Colonic mucosa (tissue), 4 donors: ENCODE measurements around the gene LENEP. TPM values are rescaled to one million over a fixed set of nuclear protein-coding genes. Genes with fewer than 3 reads are reported as not detected.

Experiments used
- DNase-seq: peaks from one replicate; pipeline ENCODE4 v3.0.0-alpha.2; 2020
- H3K27ac ChIP-seq: fragments of 200-600 bp; one replicate; pipeline ENCODE4 v1.8.0; 2021
- H3K27me3 ChIP-seq: fragments of 200-600 bp; one replicate; pipeline ENCODE4 v1.8.0; 2021
- H3K36me3 ChIP-seq: fragments of 200-600 bp; one replicate; pipeline ENCODE4 v1.8.0; 2021
- H3K4me1 ChIP-seq: fragments of 200-600 bp; one replicate; pipeline ENCODE4 v1.8.0; 2021; ENCODE audit warnings: mild to moderate bottlenecking
- H3K4me3 ChIP-seq: fragments of 200-600 bp; one replicate; pipeline ENCODE4 v1.8.0; 2021
- H3K9ac ChIP-seq, 2 donors: one replicate each; pipeline ENCODE4 v1.7.0; 2013; ENCODE audit warnings: control low read depth in 2 of 2, low read depth in 2 of 2, low read length in 2 of 2
- H3K9me3 ChIP-seq: fragments of 200-600 bp; one replicate; pipeline ENCODE4 v1.8.0; 2021
- intact Hi-C: fragments of 100-400 bp; cut with DNase I; formaldehyde crosslinking; loops from one replicate; pipeline ENCODE4 v1.14.1; 2022
- total RNA-seq, 2 donors: library from RNA; stranded (reverse); fragmentation: NEBNext Ultra II Directional in 1 of 2; extraction: Animal tissue kit (Norgen Biotek cat#: 25700) in 1 of 2; gene quantifications; one replicate each; pipeline ENCODE4 v1.2.1, GENCODE V29; 2021
- TF ChIP-seq, protein P1 (sequence below): fragments of 200-600 bp; IDR thresholded peaks from one replicate; pipeline ENCODE4 v1.8.0; 2022; ENCODE audit warnings: antibody characterized with exemption, mild to moderate bottlenecking
- donor health status: healthy.
- donor health status: DM: no; HTN: no; CAD: no.
- donor health status: DM: no; HTN: no; CAD: no.

Gene LENEP
- total RNA-seq, 2 donors from 2014 or later = not detected

DNA sequence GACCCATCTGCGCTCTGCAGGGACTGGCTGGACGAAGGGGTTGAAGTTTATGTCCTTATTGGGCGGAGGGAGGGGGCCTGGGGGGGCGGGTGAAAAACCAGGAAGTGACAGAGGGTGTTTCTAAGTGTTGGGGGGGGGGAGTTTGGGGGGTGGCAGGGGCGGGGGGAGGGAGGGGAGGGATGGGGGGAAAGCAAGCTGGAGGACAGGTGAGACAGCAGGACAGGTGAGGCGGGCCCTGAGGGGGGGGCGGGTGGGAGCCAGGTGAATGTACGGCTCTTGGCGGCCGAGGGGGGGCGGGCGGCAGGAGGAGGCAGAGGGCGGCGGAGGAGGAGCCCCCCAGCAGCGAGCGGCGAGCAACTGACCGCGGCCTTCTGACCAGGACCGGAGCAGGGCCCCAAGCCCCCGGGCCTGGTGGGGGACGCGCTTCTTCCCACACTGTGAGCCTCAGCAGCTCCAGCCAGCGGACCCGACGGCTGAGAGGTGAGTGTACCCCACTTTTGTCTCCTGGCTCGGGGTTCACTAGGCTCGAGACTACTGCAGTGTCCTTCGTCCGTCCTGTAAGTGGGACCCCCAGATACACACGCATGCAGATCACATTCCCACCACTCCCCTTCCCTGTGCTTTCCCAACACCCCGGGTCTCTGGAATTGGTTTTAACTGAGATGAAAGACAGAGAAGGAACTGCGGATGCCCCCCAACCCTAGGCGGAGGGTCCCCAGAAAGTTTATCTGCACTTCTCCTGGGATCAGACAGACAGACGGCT, 9.3 kb downstream of the LENEP start, which contains the start of gene ZBTB7B:
Gene ZBTB7B (plus strand): TSS at position 339 of the 763 bp plus-strand sequence. CDS start 11,859 bp downstream, outside the sequence.
- peak; percentile 59 for DNase-seq
- intact Hi-C loops = no loop called here
- H3K4me3 ChIP-seq = peak within 1 kb of the TSS; percentile 83
- H3K27ac ChIP-seq = peak within 1 kb of the TSS; percentile 95
- H3K4me1 ChIP-seq = peaks cover 28% of the 10 kb centered on the region
- TF ChIP-seq, protein P1, sequence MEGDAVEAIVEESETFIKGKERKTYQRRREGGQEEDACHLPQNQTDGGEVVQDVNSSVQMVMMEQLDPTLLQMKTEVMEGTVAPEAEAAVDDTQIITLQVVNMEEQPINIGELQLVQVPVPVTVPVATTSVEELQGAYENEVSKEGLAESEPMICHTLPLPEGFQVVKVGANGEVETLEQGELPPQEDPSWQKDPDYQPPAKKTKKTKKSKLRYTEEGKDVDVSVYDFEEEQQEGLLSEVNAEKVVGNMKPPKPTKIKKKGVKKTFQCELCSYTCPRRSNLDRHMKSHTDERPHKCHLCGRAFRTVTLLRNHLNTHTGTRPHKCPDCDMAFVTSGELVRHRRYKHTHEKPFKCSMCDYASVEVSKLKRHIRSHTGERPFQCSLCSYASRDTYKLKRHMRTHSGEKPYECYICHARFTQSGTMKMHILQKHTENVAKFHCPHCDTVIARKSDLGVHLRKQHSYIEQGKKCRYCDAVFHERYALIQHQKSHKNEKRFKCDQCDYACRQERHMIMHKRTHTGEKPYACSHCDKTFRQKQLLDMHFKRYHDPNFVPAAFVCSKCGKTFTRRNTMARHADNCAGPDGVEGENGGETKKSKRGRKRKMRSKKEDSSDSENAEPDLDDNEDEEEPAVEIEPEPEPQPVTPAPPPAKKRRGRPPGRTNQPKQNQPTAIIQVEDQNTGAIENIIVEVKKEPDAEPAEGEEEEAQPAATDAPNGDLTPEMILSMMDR = no peak
- peak within 1 kb of the TSS; percentile 97 to 100 for H3K9ac ChIP-seq
- H3K36me3 ChIP-seq = no peaks in the 10 kb centered on the region
- H3K9me3 ChIP-seq = no peaks in the 10 kb centered on the region
- no peaks in the 10 kb centered on the region for H3K27me3 ChIP-seq

GRCh38 chr1:155003227-155003765, 9.9 kb downstream of the LENEP start:
- peak overlapping the region; percentile 94 for H3K27ac ChIP-seq
- intact Hi-C loops = no loop called here
- no peaks in the 10 kb centered on the region for H3K36me3 ChIP-seq
- TF ChIP-seq, protein P1 = no peak
- no peaks in the 10 kb centered on the region for H3K27me3 ChIP-seq
- H3K4me1 ChIP-seq = peaks cover 34% of the 10 kb centered on the region
- DNase-seq = peak; percentile 52
- peak overlapping the region; percentile 97 to 100 for H3K9ac ChIP-seq
- no peaks in the 10 kb centered on the region for H3K9me3 ChIP-seq
- H3K4me3 ChIP-seq = peak overlapping the region; percentile 83

GRCh38 chr1:155003766-155004351, 10.5 kb downstream of the LENEP start:
- Histone ChIP-seq H3K27ac (peak overlapping the region; percentile 94), H3K9me3 (no peaks in the 10 kb centered on the region), H3K9ac (peak overlapping the region; percentile 97 to 100), H3K4me3 (peak overlapping the region; percentile 83), H3K4me1 (peaks cover 34% of the 10 kb centered on the region), H3K27me3 (no peaks in the 10 kb centered on the region), H3K36me3 (no peaks in the 10 kb centered on the region)
- TF ChIP-seq, protein P1 = no peak
- intact Hi-C loops = no loop called here
- peak; percentile 81 for DNase-seq

DNA sequence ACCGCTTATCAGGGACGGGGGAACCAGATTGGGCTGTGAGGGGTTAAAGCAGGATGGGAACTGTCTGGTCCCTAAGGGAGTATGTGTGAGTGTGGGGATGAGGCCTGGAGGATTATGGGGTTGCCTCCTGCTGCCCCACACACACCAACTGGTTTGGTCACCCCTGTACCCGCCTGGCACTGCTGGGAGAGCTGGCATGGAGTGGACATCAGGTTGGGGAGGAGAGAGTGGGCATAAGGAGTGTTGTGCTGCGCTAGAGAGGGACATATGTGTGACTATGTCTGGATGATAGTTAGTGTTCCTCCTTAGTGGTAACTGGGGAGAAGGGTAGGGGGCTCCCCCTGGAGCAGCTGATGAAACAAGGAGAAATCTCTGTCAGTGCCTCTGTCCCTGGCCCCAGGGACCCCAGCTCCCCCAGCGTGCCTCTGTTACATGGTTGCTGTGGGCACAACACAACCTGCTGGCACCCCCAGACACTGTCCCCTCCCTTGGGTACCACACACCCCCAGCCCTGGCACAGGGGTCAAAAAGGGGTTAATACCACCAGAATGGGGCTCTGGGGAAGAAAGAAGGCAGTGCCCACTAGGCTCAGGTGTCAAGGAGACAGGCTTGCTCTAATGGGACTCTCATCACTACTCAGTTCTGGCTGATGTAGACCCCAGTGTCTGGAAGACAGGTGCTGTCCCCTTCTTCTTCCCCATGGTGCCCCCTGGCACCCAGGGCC, 11.1 kb downstream of the LENEP start:
- peaks cover 33% of the 10 kb centered on the region for H3K4me1 ChIP-seq
- H3K9me3 ChIP-seq = no peaks in the 10 kb centered on the region
- intact Hi-C loops = no loop called here
- H3K27ac ChIP-seq = peak overlapping the region; percentile 94
- H3K4me3 ChIP-seq = peak overlapping the region; percentile 83
- peak overlapping the region; percentile 97 to 100 for H3K9ac ChIP-seq
- H3K36me3 ChIP-seq = no peaks in the 10 kb centered on the region
- peak; percentile 46 for DNase-seq
- TF ChIP-seq, protein P1 = no peak
- H3K27me3 ChIP-seq = no peaks in the 10 kb centered on the region
